MM.1S (cell line): ENCODE data around the gene SLC31A2.

ENCODE experiments used
- DNase-seq: peaks from one replicate; pipeline ENCODE4 v3.0.0-alpha.2; 2015
- H2AFZ ChIP-seq: fragments of 300-600 bp; sonication (generic); 2 replicates; pipeline ENCODE4 v1.6.0; 2016; ENCODE audit warnings: antibody characterized with exemption, low read length
- H3F3A ChIP-seq: fragments of 300-600 bp; sonication (generic); 2 replicates; pipeline ENCODE4 v1.6.1; 2016; ENCODE audit warnings: mild to moderate bottlenecking, antibody characterized with exemption, low read length, moderate library complexity, mixed read lengths; ENCODE audit not compliant: insufficient read depth
- H3K27ac ChIP-seq: fragments of 300-600 bp; sonication (generic); 2 replicates; pipeline ENCODE4 v1.5.1; 2016; ENCODE audit warnings: mild to moderate bottlenecking, low read length
- H3K27me3 ChIP-seq: fragments of 300-600 bp; sonication (generic); replicated peaks from 2 replicates; pipeline ENCODE4 v1.6.0; 2016; ENCODE audit warnings: low read length; ENCODE audit not compliant: insufficient read depth
- H3K36me3 ChIP-seq: fragments of 300-600 bp; sonication (generic); replicated peaks from 2 replicates; pipeline ENCODE4 v1.6.1; 2016; ENCODE audit warnings: mild to moderate bottlenecking, low read length, mixed read lengths; ENCODE audit not compliant: insufficient read depth
- H3K4me1 ChIP-seq: fragments of 300-600 bp; sonication (generic); 2 replicates; pipeline ENCODE4 v1.6.1; 2016; ENCODE audit warnings: low read length, mixed read lengths
- H3K4me2 ChIP-seq: fragments of 300-600 bp; sonication (generic); 2 replicates; pipeline ENCODE4 v1.6.0; 2016; ENCODE audit warnings: low read depth, low read length
- H3K4me3 ChIP-seq: fragments of 300-600 bp; sonication (generic); 2 replicates; pipeline ENCODE4 v1.5.1; 2016; ENCODE audit warnings: low read length, mixed read lengths
- H3K79me2 ChIP-seq: fragments of 300-600 bp; sonication (generic); 2 replicates; pipeline ENCODE4 v1.6.1; 2016; ENCODE audit warnings: mixed run types, low read length, mixed read lengths
- H3K9ac ChIP-seq: fragments of 300-600 bp; sonication (generic); 2 replicates; pipeline ENCODE4 v1.6.1; 2016; ENCODE audit warnings: low read length, mixed read lengths
- H3K9me2 ChIP-seq: fragments of 300-600 bp; sonication (generic); replicated peaks from 2 replicates; pipeline ENCODE4 v1.6.1; 2016; ENCODE audit warnings: mild to moderate bottlenecking, low read length, mixed read lengths; ENCODE audit not compliant: insufficient read depth
- H3K9me3 ChIP-seq: fragments of 300-600 bp; sonication (generic); replicated peaks from 2 replicates; pipeline ENCODE4 v1.6.1; 2016; ENCODE audit warnings: mild to moderate bottlenecking, low read length, mixed read lengths; ENCODE audit not compliant: insufficient read depth
- H4K20me1 ChIP-seq: fragments of 300-600 bp; sonication (generic); 2 replicates; pipeline ENCODE4 v1.6.1; 2016; ENCODE audit warnings: mild to moderate bottlenecking, low read length, moderate library complexity, mixed read lengths; ENCODE audit not compliant: insufficient read depth
- EZH2 ChIP-seq: fragments of 300-600 bp; sonication (generic); optimal IDR thresholded peaks from 2 replicates; pipeline ENCODE3; 2017; ENCODE audit warnings: low read depth, mild to moderate bottlenecking, antibody characterized with exemption, low read length, mixed read lengths
- EZH2phosphoT487 ChIP-seq: fragments of 300-600 bp; sonication (generic); IDR thresholded peaks from 2 replicates; pipeline ENCODE4 v1.6.1; 2018; ENCODE audit warnings: antibody characterized with exemption, low read length
- TF ChIP-seq, protein P1 (sequence below): fragments of 300-600 bp; sonication (generic); IDR thresholded peaks from 2 replicates; pipeline ENCODE4 v1.5.1; 2016; ENCODE audit warnings: antibody characterized with exemption, low read length, mixed read lengths

The SLC31A2 gene

DNA sequence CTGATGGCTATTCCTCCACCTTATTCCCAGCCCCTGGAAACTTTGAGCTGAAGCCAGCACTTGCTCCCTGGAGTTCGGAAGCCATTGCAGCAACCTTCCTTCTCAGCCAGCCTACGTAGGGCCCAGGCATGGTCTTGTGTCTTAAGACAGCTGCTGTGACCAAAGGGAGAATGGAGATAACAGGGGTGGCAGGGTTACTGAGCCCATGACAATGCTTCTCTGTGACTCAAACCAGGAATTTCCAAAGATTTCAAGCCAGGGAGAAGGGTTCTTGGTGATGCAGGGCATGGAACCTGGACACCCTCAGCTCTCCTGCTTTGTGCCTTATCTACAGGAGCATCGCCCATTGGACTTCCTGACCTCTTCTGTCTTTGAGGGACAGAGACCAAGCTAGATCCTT is 12.2 kb downstream of the SLC31A2 start:
- no peaks in the 10 kb centered on the region for H3K4me1 ChIP-seq
- TF ChIP-seq EZH2phosphoT487 (no peak), EZH2 (no peak)
- TF ChIP-seq, protein P1, sequence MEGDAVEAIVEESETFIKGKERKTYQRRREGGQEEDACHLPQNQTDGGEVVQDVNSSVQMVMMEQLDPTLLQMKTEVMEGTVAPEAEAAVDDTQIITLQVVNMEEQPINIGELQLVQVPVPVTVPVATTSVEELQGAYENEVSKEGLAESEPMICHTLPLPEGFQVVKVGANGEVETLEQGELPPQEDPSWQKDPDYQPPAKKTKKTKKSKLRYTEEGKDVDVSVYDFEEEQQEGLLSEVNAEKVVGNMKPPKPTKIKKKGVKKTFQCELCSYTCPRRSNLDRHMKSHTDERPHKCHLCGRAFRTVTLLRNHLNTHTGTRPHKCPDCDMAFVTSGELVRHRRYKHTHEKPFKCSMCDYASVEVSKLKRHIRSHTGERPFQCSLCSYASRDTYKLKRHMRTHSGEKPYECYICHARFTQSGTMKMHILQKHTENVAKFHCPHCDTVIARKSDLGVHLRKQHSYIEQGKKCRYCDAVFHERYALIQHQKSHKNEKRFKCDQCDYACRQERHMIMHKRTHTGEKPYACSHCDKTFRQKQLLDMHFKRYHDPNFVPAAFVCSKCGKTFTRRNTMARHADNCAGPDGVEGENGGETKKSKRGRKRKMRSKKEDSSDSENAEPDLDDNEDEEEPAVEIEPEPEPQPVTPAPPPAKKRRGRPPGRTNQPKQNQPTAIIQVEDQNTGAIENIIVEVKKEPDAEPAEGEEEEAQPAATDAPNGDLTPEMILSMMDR, result no peak
- no peak for DNase-seq
- H3K9ac ChIP-seq, result no peak overlapping the region
- no peak overlapping the region for H3K27ac ChIP-seq
- H3K9me3 ChIP-seq, result no peaks in the 10 kb centered on the region
- H3K36me3 ChIP-seq, result 0 out of 2 replicates have a peak, but pooled peaks cover 5% of the 10 kb centered on the region
- no peaks in the 10 kb centered on the region for H3K27me3 ChIP-seq
- no peak overlapping the region for H3K4me3 ChIP-seq
- no peak overlapping the region for H2AFZ ChIP-seq
- no peaks in the 10 kb centered on the region for H4K20me1 ChIP-seq
- H3K4me2 ChIP-seq, result no peak overlapping the region
- H3K79me2 ChIP-seq, result no peaks in the 10 kb centered on the region
- no peaks in the 10 kb centered on the region for H3F3A ChIP-seq
- H3K9me2 ChIP-seq, result no peaks in the 10 kb centered on the region

DNA sequence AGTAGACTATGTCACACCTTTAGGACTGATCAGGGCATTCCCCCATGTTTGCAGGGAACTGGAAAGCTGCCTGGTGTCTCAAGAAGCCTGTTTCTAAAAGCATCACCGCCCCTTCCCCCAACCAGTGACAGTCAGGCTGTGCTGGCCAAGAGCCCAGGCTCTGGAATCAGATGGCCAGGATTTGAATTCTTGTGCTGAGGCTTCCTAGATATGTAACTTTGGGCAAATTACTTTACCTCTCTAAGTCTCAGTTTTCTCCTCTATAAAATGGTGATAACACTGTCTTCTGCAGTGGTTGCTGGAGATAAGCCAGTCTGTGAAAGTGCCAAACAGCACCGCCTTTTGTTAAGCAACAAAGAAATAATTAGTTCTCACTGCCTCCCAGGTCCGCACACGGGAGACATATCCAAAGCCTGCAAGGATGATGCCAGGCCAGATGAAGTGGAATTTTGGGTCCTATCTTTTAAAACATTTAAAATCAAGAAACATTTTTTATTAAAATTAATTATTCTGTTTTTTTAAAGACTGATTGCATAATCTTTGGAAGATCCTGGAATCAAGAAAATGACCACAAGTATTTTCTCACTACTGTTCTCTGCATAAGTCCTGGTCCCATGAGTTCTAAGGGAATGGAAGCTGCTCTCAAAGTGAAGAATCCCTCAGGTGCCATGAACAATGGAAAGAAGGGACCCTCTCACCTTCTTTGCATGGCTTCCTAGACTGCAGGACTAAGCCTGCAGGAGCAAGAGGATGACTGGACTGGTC is 13.9 kb downstream of the SLC31A2 start:
- Histone ChIP-seq H4K20me1 (no peaks in the 10 kb centered on the region), H2AFZ (no peak overlapping the region), H3K27ac (no peak overlapping the region), H3K9ac (no peak overlapping the region), H3K79me2 (no peaks in the 10 kb centered on the region), H3K4me1 (no peaks in the 10 kb centered on the region), H3K27me3 (no peaks in the 10 kb centered on the region), H3K4me3 (no peak overlapping the region), H3K36me3 (peaks cover 8% of the 10 kb centered on the region; the same call in 1 of the 2 replicates), H3K4me2 (no peak overlapping the region), H3F3A (no peaks in the 10 kb centered on the region), H3K9me3 (no peaks in the 10 kb centered on the region), H3K9me2 (no peaks in the 10 kb centered on the region)
- DNase-seq, result no peak
- TF ChIP-seq EZH2 (no peak), EZH2phosphoT487 (no peak)
- TF ChIP-seq, protein P1, result no peak

DNA sequence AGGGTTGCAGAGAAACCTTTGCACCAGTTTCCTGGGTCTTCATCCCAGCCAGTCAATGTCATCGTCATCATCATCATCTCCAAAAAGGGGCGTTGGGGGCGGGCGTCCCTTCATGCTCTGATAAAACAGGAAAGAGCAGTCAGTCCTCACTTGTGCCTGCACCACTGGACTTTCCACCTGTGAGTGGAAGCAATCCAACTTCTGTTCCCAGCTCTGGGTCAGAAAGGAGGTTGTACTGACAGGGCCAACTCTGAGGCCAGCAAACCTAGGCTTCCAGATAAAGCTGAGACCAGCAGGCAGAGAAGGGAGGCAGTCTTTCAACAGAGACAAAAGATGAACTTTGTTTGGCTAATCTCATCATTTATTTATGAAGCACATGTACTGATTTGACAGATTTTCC is 15.2 kb downstream of the SLC31A2 start:
- Histone ChIP-seq H4K20me1 (no peaks in the 10 kb centered on the region), H3K4me1 (no peaks in the 10 kb centered on the region)
- TF ChIP-seq EZH2 (no peak), EZH2phosphoT487 (no peak)
- TF ChIP-seq, protein P1, result no peak

More for the DNA sequence above, 15.2 kb downstream of the SLC31A2 start:
- Histone ChIP-seq H3K36me3 (peaks cover 8% of the 10 kb centered on the region; the same call in 1 of the 2 replicates), H3K9ac (no peak overlapping the region), H3F3A (no peaks in the 10 kb centered on the region), H3K27me3 (no peaks in the 10 kb centered on the region), H2AFZ (no peak overlapping the region), H3K27ac (no peak overlapping the region), H3K9me3 (no peaks in the 10 kb centered on the region), H3K4me2 (no peak overlapping the region), H3K4me3 (no peak overlapping the region), H3K79me2 (no peaks in the 10 kb centered on the region), H3K9me2 (no peaks in the 10 kb centered on the region)
- DNase-seq, result no peak
